MM.1S (cell line): ENCODE data around the gene ADAMTS17.

Experiments
- DNase-seq: peaks from one replicate; pipeline ENCODE4 v3.0.0-alpha.2; 2015
- H2AFZ ChIP-seq: fragments of 300-600 bp; sonication (generic); 2 replicates; pipeline ENCODE4 v1.6.0; 2016; ENCODE audit warnings: antibody characterized with exemption, low read length
- H3F3A ChIP-seq: fragments of 300-600 bp; sonication (generic); 2 replicates; pipeline ENCODE4 v1.6.1; 2016; ENCODE audit warnings: mild to moderate bottlenecking, antibody characterized with exemption, low read length, moderate library complexity, mixed read lengths; ENCODE audit not compliant: insufficient read depth
- H3K27ac ChIP-seq: fragments of 300-600 bp; sonication (generic); 2 replicates; pipeline ENCODE4 v1.5.1; 2016; ENCODE audit warnings: mild to moderate bottlenecking, low read length
- H3K27me3 ChIP-seq: fragments of 300-600 bp; sonication (generic); replicated peaks from 2 replicates; pipeline ENCODE4 v1.6.0; 2016; ENCODE audit warnings: low read length; ENCODE audit not compliant: insufficient read depth
- H3K36me3 ChIP-seq: fragments of 300-600 bp; sonication (generic); replicated peaks from 2 replicates; pipeline ENCODE4 v1.6.1; 2016; ENCODE audit warnings: mild to moderate bottlenecking, low read length, mixed read lengths; ENCODE audit not compliant: insufficient read depth
- H3K4me1 ChIP-seq: fragments of 300-600 bp; sonication (generic); 2 replicates; pipeline ENCODE4 v1.6.1; 2016; ENCODE audit warnings: low read length, mixed read lengths
- H3K4me2 ChIP-seq: fragments of 300-600 bp; sonication (generic); 2 replicates; pipeline ENCODE4 v1.6.0; 2016; ENCODE audit warnings: low read depth, low read length
- H3K4me3 ChIP-seq: fragments of 300-600 bp; sonication (generic); 2 replicates; pipeline ENCODE4 v1.5.1; 2016; ENCODE audit warnings: low read length, mixed read lengths
- H3K79me2 ChIP-seq: fragments of 300-600 bp; sonication (generic); 2 replicates; pipeline ENCODE4 v1.6.1; 2016; ENCODE audit warnings: mixed run types, low read length, mixed read lengths
- H3K9ac ChIP-seq: fragments of 300-600 bp; sonication (generic); 2 replicates; pipeline ENCODE4 v1.6.1; 2016; ENCODE audit warnings: low read length, mixed read lengths
- H3K9me2 ChIP-seq: fragments of 300-600 bp; sonication (generic); replicated peaks from 2 replicates; pipeline ENCODE4 v1.6.1; 2016; ENCODE audit warnings: mild to moderate bottlenecking, low read length, mixed read lengths; ENCODE audit not compliant: insufficient read depth
- H3K9me3 ChIP-seq: fragments of 300-600 bp; sonication (generic); replicated peaks from 2 replicates; pipeline ENCODE4 v1.6.1; 2016; ENCODE audit warnings: mild to moderate bottlenecking, low read length, mixed read lengths; ENCODE audit not compliant: insufficient read depth
- H4K20me1 ChIP-seq: fragments of 300-600 bp; sonication (generic); 2 replicates; pipeline ENCODE4 v1.6.1; 2016; ENCODE audit warnings: mild to moderate bottlenecking, low read length, moderate library complexity, mixed read lengths; ENCODE audit not compliant: insufficient read depth
- CTCF ChIP-seq: fragments of 300-600 bp; sonication (generic); IDR thresholded peaks from 2 replicates; pipeline ENCODE4 v1.5.1; 2016; ENCODE audit warnings: antibody characterized with exemption, low read length, mixed read lengths
- EZH2 ChIP-seq: fragments of 300-600 bp; sonication (generic); optimal IDR thresholded peaks from 2 replicates; pipeline ENCODE3; 2017; ENCODE audit warnings: low read depth, mild to moderate bottlenecking, antibody characterized with exemption, low read length, mixed read lengths
- EZH2phosphoT487 ChIP-seq: fragments of 300-600 bp; sonication (generic); IDR thresholded peaks from 2 replicates; pipeline ENCODE4 v1.6.1; 2018; ENCODE audit warnings: antibody characterized with exemption, low read length

The ADAMTS17 gene

GRCh38 chr15:100005715-100006114 lies 336.1 kb downstream of the ADAMTS17 start:
- H3K9ac ChIP-seq = no peak overlapping the region
- TF ChIP-seq EZH2 (no peak), CTCF (no peak), EZH2phosphoT487 (no peak)
- no peaks in the 10 kb centered on the region for H3K79me2 ChIP-seq
- no peaks in the 10 kb centered on the region for H4K20me1 ChIP-seq
- no peaks in the 10 kb centered on the region for H3F3A ChIP-seq
- H3K36me3 ChIP-seq = no peaks in the 10 kb centered on the region
- no peak overlapping the region for H3K4me2 ChIP-seq
- H3K27me3 ChIP-seq = no peaks in the 10 kb centered on the region
- H3K9me3 ChIP-seq = no peaks in the 10 kb centered on the region
- H3K9me2 ChIP-seq = no peaks in the 10 kb centered on the region
- H3K27ac ChIP-seq = no peak overlapping the region
- H3K4me1 ChIP-seq = no peaks in the 10 kb centered on the region
- DNase-seq = no peak
- no peak overlapping the region for H3K4me3 ChIP-seq
- H2AFZ ChIP-seq = no peak overlapping the region

- Histone ChIP-seq H2AFZ (no peak overlapping the region), H3K79me2 (no peaks in the 10 kb centered on the region), H3F3A (no peaks in the 10 kb centered on the region), H3K9me3 (no peaks in the 10 kb centered on the region), H3K27me3 (no peaks in the 10 kb centered on the region), H4K20me1 (no peaks in the 10 kb centered on the region), H3K4me2 (no peak overlapping the region), H3K27ac (no peak overlapping the region), H3K4me3 (no peak overlapping the region), H3K4me1 (no peaks in the 10 kb centered on the region), H3K9ac (no peak overlapping the region), H3K36me3 (no peaks in the 10 kb centered on the region), H3K9me2 (no peaks in the 10 kb centered on the region)
- no peak for DNase-seq
- no peak for TF ChIP-seq CTCF
- no peak for TF ChIP-seq EZH2phosphoT487
- TF ChIP-seq EZH2 = no peak
These were observed 336.8 kb downstream of the ADAMTS17 start for GRCh38 chr15:100005013-100005412.

GRCh38 chr15:100002787-100003536 lies 338.8 kb downstream of the ADAMTS17 start:
- H3K4me2 ChIP-seq = no peak overlapping the region
- no peak for DNase-seq
- no peaks in the 10 kb centered on the region for H3K4me1 ChIP-seq
- H3K27me3 ChIP-seq = no peaks in the 10 kb centered on the region
- no peaks in the 10 kb centered on the region for H3K9me2 ChIP-seq
- H4K20me1 ChIP-seq = no peaks in the 10 kb centered on the region
- no peaks in the 10 kb centered on the region for H3K79me2 ChIP-seq
- no peak for TF ChIP-seq CTCF
- no peak for TF ChIP-seq EZH2
- no peak overlapping the region for H3K9ac ChIP-seq
- H3K27ac ChIP-seq = no peak overlapping the region
- no peaks in the 10 kb centered on the region for H3K36me3 ChIP-seq
- H3F3A ChIP-seq = no peaks in the 10 kb centered on the region
- no peak overlapping the region for H3K4me3 ChIP-seq
- H2AFZ ChIP-seq = no peak overlapping the region
- no peaks in the 10 kb centered on the region for H3K9me3 ChIP-seq
